ENCODE results near the gene GPHA2.

The GPHA2 gene

DNA sequence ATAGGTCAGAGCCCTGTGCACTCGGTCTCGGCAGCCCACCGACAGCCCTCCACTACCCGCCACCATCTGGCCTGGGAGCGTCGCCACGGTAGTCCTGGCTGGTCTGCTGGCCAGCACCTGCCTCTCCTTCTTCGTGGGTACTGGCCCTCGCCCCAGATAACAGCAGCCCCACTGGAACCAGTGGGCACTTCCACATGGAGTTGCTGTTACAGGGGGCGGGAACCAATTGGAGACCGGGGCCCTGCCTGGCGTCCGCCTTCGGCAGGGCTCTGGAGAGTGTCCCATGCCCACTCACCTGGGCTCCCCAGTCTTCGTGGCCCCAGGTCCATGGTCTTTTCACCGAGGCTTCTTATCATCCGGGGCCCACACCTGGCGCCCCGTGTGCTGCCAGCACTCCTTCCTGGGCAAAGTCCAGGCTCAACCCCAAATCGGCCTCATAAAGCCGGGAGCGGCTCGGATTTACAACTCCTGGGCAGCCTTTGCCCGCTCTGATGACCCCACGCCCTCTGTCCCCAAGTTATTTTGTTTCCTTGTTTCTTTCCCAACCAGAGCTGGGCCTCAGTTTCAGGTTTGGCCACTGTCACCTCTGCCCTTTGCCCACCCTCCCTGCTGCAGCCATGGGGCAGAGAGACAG lies 44.4 kb downstream of the GPHA2 start:
- DNase-seq (ENCODE audit: low read depth): no peak

DNA sequence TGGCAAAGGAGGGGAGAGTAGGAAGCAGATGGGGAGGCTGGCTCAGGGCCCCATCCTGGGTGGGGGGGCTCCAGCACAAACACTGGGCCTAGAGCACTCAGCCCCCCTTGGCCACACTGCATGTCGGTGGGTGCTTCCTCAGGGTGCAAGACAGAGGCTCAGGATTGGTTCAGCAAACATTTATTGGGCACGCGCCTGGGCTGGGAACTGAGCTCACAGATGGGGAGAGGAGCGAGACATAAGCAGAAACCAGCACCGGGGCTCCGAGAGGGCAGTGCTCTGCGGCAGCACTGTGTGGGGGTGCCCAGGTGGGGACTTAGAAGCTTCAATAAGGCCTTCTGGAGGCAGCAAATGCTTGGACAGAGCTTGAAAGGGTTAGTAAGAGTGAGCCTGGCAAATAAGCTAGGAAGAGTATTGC lies 45.2 kb downstream of the GPHA2 start:
- DNase-seq (ENCODE audit: low read depth): no peak

DNA sequence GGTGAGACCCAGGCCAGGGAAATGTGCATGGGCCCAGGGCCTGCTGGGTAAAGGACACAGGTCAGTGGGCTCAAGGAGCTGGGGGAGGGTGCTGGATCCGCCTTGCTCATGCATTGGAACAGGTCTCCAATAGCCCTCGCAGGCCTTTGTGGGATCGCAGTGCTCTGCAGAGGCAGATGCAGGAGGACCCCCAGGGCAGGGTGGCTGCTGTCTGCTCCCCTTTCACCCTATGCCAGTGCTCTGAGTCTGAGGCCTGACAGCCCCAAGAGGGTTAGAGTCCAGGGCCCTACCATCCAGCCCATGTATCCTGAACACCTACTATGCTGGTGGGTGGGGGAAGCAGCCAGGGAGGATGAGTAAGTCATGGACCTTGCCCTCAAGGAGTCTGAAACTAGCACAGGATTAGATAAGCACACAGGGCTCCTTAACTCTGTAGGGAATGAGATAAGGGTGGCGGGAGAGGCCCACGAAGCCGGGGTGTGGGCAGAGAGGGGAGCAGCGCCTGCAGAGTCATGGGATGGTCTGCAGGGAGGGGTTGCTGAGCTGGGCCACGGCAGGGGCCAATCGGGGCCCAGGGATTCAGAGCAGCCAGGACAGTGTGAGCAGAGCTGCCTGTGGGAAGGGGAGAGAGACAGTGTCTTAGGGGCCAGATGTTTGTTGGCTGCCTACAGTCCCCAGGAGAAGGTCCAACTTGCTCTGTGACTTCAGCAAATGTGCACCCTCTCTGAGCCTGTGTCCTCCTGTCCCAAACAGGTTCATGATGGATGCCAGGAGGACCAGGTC lies 46.8 kb downstream of the GPHA2 start:
- peak; percentile 86 for DNase-seq (ENCODE audit: low read depth)

DNA sequence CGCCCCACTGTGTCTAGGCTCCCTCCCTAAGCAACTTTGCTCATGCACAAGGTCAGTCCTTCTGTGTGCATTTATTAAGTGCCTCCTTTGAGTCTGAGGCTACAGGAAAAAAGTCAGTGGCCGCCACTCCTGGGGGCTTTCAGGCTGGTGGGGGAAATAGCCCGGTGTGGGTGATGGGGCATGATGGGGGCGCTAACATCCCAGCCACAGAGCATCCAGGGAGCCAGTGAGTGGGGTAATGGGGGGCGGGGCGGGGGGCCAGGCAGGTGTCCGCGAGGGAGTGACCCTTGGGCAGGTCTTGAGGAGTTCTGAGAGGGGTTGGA lies 47.3 kb downstream of the GPHA2 start:
- no peak for DNase-seq (ENCODE audit: low read depth)

DNA sequence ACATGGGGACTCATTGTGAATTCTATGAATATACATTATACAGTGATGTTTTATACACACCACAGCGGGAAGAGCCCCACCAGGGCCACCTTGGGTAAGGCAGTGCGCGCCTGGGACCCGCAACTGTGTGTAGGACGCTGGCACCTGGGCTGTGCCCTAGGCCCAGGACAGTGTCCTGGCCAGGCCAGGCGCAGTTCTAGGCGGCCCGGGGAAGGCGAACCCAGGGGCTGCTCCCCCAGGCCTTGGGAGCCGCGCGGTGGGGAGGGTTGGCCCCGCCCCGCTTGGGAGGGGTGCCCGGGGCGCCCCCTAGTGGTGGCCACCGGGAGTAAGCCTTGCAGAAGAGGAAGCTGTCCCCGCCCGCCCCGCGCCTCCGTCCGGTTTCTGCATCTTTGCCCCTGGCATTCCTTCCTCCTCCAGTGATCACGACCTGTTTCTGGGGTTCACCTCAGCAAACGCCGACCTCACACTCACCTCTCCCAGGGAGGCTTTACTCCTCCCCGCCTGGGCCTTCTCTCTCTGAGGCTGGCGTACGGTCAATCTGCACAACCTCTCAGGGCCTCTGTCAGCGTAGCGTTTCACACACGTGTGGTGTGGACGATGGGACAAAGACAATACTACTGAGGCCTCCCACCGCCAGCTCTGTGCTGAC lies 47.8 kb downstream of the GPHA2 start:
- no peak for DNase-seq (ENCODE audit: low read depth)

DNA sequence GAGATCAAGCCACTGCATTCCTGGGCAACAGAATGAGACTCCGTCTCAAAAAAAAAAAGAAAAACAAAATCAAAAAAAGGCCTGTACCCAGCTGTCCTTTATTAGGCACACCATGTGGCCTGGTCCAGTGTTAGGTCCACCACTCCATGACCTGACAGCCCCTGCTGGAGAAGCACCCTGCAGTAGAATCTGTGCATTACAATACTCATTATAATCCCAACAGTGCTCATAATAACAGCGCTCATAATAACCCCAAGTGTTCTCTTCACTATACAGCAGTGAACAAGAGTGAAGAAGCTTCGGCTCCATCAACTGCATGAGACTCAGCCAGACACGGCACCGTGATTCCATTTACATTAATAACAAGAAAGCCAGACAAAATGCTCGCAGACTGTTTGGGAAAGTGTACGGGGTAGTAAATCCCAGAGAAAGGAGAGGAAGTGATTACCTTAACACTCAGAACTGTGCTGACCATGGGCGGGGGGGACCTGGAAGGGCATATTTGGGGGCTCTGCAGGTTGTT lies 48.4 kb downstream of the GPHA2 start:
- DNase-seq (ENCODE audit: low read depth): no peak

DNA sequence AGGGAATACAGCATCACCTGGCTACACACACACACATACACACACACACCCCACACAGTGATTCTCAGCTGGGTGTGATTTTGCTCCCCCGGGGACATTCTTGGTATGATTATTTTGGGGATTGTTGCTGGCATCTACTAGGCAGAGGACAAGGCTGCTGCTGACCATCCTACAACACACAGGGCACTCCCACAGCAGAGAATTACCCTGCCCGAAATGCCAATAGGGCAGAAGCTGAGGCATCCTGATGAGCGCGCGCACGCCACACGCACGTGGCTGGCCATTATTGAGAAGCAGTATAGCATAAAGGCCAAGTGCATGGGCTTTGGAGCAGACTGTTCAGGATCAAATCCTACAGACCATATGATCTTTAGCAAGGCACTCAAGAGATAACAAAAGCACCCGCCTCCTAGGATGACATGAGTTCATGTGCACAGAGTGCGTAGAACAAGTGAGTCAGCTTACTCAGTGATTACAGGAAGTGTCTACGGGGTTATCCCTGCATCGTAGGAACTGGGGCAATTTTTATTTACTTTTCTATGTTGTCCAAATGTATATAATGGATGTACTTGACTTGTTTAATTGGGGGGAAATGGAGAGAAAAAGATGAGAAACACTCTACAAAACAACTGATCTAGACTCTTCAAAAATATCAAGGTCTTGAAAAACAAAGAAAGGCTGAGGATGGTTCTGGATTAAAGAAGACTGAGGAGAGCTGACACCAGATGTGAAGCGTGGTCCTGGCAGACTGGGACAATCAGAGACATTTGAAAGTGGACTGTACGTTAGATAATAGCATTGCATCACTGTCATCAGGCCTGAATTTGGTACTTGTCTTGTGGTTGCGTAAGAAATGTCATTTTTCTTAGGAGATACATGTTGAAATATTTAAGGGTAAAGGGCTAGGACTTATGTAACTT lies 50.1 kb downstream of the GPHA2 start:
- DNase-seq (ENCODE audit: low read depth): peak; percentile 97

Measured in amniotic epithelial cell (primary cell).